Esophagus squamous epithelium (tissue), 4 donors: ENCODE measurements around the gene RBKS.

ENCODE experiments used
- CTCF ChIP-seq, 6 experiments: fragments of 450-650 bp in 4 of 6; fragments of 200-600 bp in 2 of 6; sonication (generic) in 2 of 6; IDR thresholded peaks; one replicate each; pipeline ENCODE4 v1.5.1; 2016 to 2019; ENCODE audit warnings: antibody characterized with exemption in 6 of 6, mild to moderate bottlenecking in 4 of 6, moderate library complexity in 4 of 6
- POLR2A ChIP-seq, 4 donors: fragments of 450-650 bp; IDR thresholded peaks; one replicate each; pipeline ENCODE4 v1.6.1; 2017; ENCODE audit warnings: antibody characterized with exemption in 4 of 4, mild to moderate bottlenecking in 4 of 4, moderate library complexity in 3 of 4

GRCh38 chr2:27814758-27815157, 75.4 kb downstream of the RBKS start:
- no peak for TF ChIP-seq CTCF (IDR thresholded peaks at IDR 0.05)
- no peak for TF ChIP-seq POLR2A (IDR thresholded peaks at IDR 0.05)
